Fibroblast of lung (primary cell): ENCODE results near the gene PRR5L. TPM values are rescaled to one million over a fixed set of nuclear protein-coding genes. Genes with fewer than 3 reads are reported as not detected.

ENCODE experiments used
- DNase-seq, 2 donors: peaks; one replicate each; pipeline versions ENCODE4 v3.0.0 to v3.0.0-alpha.2; 2010; ENCODE audit warnings: low read depth in 2 of 2
- H2AFZ ChIP-seq: 2 replicates; pipeline ENCODE4 v1.5.1; 2012; ENCODE audit warnings: low read length, control low read depth, inconsistent platforms
- H3K27ac ChIP-seq: 2 replicates; pipeline ENCODE4 v1.5.1; 2011; ENCODE audit warnings: low read length, control low read depth; ENCODE audit not compliant: insufficient read depth
- H3K27me3 ChIP-seq: 2 replicates; pipeline ENCODE4 v1.5.1; 2011; ENCODE audit warnings: mild to moderate bottlenecking, low read length; ENCODE audit not compliant: control insufficient read depth, insufficient read depth
- H3K36me3 ChIP-seq: 2 replicates; pipeline ENCODE4 v1.5.1; 2011; ENCODE audit warnings: low read length; ENCODE audit not compliant: control insufficient read depth, insufficient read depth
- H3K4me1 ChIP-seq: 2 replicates; pipeline ENCODE4 v1.5.1; 2011; ENCODE audit warnings: low read length; ENCODE audit not compliant: control insufficient read depth, insufficient read depth; ENCODE audit errors: extremely low read depth
- H3K4me2 ChIP-seq: 2 replicates; pipeline ENCODE4 v1.5.1; 2011; ENCODE audit warnings: low read length, control low read depth; ENCODE audit not compliant: insufficient read depth; ENCODE audit errors: extremely low read depth
- H3K4me3 ChIP-seq, 4 experiments: fragments of 200-600 bp in 1 of 4; sonication (generic) in 1 of 4; replicated peaks in 1 of 4; 2 replicates each; pipeline ENCODE4 v1.5.1; 2011 to 2016; ENCODE audit warnings: low read length in 4 of 4, low read depth in 3 of 4, mild to moderate bottlenecking in 3 of 4, control low read depth in 2 of 4, inconsistent platforms in 1 of 4, mixed read lengths in 1 of 4; ENCODE audit not compliant: insufficient read depth in 1 of 4; ENCODE audit errors: control extremely low read depth in 1 of 4
- H3K79me2 ChIP-seq: 2 replicates; pipeline ENCODE4 v1.5.1; 2012; ENCODE audit warnings: mild to moderate bottlenecking, low read length, inconsistent platforms; ENCODE audit not compliant: control insufficient read depth, insufficient read depth
- H3K9ac ChIP-seq: 2 replicates; pipeline ENCODE4 v1.5.1; 2011; ENCODE audit warnings: mild to moderate bottlenecking, low read length, control low read depth; ENCODE audit not compliant: insufficient read depth
- H3K9me3 ChIP-seq: 2 replicates; pipeline ENCODE4 v1.5.1; 2012; ENCODE audit warnings: low read depth, low read length; ENCODE audit not compliant: control insufficient read depth, insufficient read depth
- H4K20me1 ChIP-seq: 2 replicates; pipeline ENCODE4 v1.5.1; 2011; ENCODE audit warnings: low read length; ENCODE audit not compliant: control insufficient read depth, insufficient read depth; ENCODE audit errors: extremely low read depth
- EZH2 ChIP-seq: IDR thresholded peaks from 2 replicates; pipeline ENCODE4 v1.5.1; 2012; ENCODE audit warnings: low read length, control low read depth, mild to moderate bottlenecking; ENCODE audit errors: missing control alignments
- polyA plus RNA-seq, 2 donors: library from polyadenylated mRNA; depleted of rRNA in 1 of 2; stranded (reverse) in 1 of 2; unstranded in 1 of 2; fragments of >200 nt; gene quantifications; 2 replicates each; pipeline ENCODE4 v1.2.1, GENCODE V29; 2011 to 2012; ENCODE audit warnings: missing spikeins in 1 of 2
- total RNA-seq: library from RNA; depleted of rRNA; stranded (reverse); fragments of >200 nt; gene quantifications from 2 replicates; pipeline ENCODE4 v1.2.1, GENCODE V29; 2014
- TF ChIP-seq, protein P1 (sequence below), 2 donors: IDR thresholded peaks in 1 of 2; conservative IDR thresholded peaks in 1 of 2; 1 replicate in 1 of 2; 2 replicates in 1 of 2; pipeline ENCODE4 v1.5.1; 2011 to 2012; ENCODE audit warnings: low read length in 2 of 2, control low read depth in 1 of 2, inconsistent platforms in 1 of 2, low read depth in 1 of 2, mild to moderate bottlenecking in 1 of 2

PRR5L gene
- total and polyA plus RNA-seq, 2 donors (not counting 1 experiment from before 2014, with no cell fraction given) = 2.8 to 6.3 TPM

DNA sequence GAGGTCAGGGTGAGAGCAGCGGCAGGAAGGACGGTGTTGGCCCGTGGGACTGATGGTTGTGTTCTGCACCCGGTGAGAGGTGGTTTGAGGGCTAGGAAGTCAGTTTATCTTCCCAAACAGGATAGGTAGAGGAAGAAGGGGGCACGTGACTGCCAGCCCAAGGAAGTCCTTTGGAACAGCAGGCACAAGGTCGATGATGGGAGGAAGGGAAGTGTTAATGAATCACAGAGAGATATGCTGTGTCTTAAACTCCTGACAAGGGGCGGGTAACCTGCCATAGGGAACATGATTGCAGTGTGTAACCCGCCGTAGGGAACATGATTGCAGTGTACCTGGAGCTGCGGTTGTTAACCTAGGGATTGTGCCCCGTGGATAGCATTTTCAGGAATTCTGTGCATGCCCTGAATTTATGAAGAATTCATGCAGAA is 49.0 kb downstream of the PRR5L start:
- DNase-seq = no peak
- H2AFZ ChIP-seq = no peak overlapping the region
- H3K4me3 ChIP-seq = no peak overlapping the region
- H3K9ac ChIP-seq = no peak overlapping the region
- no peak overlapping the region for H3K4me2 ChIP-seq
- H3K79me2 ChIP-seq = no peaks in the 10 kb centered on the region
- H3K4me1 ChIP-seq = no peaks in the 10 kb centered on the region
- H4K20me1 ChIP-seq = no peaks in the 10 kb centered on the region
- H3K9me3 ChIP-seq = no peaks in the 10 kb centered on the region
- no peak for TF ChIP-seq EZH2
- TF ChIP-seq, protein P1, sequence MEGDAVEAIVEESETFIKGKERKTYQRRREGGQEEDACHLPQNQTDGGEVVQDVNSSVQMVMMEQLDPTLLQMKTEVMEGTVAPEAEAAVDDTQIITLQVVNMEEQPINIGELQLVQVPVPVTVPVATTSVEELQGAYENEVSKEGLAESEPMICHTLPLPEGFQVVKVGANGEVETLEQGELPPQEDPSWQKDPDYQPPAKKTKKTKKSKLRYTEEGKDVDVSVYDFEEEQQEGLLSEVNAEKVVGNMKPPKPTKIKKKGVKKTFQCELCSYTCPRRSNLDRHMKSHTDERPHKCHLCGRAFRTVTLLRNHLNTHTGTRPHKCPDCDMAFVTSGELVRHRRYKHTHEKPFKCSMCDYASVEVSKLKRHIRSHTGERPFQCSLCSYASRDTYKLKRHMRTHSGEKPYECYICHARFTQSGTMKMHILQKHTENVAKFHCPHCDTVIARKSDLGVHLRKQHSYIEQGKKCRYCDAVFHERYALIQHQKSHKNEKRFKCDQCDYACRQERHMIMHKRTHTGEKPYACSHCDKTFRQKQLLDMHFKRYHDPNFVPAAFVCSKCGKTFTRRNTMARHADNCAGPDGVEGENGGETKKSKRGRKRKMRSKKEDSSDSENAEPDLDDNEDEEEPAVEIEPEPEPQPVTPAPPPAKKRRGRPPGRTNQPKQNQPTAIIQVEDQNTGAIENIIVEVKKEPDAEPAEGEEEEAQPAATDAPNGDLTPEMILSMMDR (conservative IDR thresholded peaks at IDR 0.05 in 1 of 2, IDR thresholded peaks at IDR 0.05 in 1 of 2; ENCODE audit: low read depth in 1 of 2, low read length in 2 of 2) = no peak
- peaks cover 13% of the 10 kb centered on the region for H3K27me3 ChIP-seq
- no peak overlapping the region for H3K27ac ChIP-seq
- no peaks in the 10 kb centered on the region for H3K36me3 ChIP-seq

DNA sequence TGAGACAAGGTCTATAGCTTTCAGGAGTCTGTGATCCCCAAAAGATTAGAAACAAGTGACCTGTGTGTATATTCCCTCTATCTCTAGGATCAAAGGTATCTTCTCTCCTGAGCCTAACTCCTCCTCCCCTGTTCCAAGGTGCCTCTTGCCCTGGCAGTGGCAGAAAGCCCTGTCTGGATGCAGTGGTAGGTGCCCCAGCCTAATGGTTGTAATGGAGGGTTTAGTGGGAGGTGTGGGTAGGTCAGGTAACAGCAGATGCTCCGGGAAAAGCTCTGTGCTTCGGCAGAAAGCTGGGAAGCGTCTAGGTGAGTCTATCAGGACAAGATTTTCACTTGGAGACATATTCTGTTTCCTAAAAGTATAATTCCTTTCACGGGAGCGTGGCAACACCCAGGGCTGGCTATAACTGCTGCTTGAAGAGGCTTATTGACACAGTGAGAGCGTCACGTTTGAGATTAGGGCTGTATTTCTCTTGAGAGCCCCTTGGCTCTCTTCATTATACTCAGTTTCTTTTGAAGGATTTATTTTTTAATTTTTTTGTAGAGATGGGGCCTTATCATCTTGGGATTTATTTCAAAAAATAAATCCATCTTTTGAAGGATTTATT is 49.5 kb downstream of the PRR5L start:
- no peak for DNase-seq
- Histone ChIP-seq H2AFZ (no peak overlapping the region), H4K20me1 (no peaks in the 10 kb centered on the region), H3K4me1 (no peaks in the 10 kb centered on the region), H3K9me3 (no peaks in the 10 kb centered on the region), H3K27ac (no peak overlapping the region), H3K79me2 (no peaks in the 10 kb centered on the region), H3K27me3 (peaks cover 10% of the 10 kb centered on the region), H3K4me3 (no peak overlapping the region), H3K4me2 (no peak overlapping the region), H3K36me3 (no peaks in the 10 kb centered on the region), H3K9ac (no peak overlapping the region)
- TF ChIP-seq, protein P1 (conservative IDR thresholded peaks at IDR 0.05 in 1 of 2, IDR thresholded peaks at IDR 0.05 in 1 of 2; ENCODE audit: low read depth in 1 of 2, low read length in 2 of 2) = no peak
- no peak for TF ChIP-seq EZH2

- Histone ChIP-seq H3K36me3 (no peaks in the 10 kb centered on the region), H2AFZ (no peak overlapping the region), H3K4me3 (no peak overlapping the region), H3K9me3 (no peaks in the 10 kb centered on the region), H3K27ac (no peak overlapping the region), H3K27me3 (peaks cover 8% of the 10 kb centered on the region), H3K4me2 (no peak overlapping the region), H3K79me2 (no peaks in the 10 kb centered on the region), H3K4me1 (no peaks in the 10 kb centered on the region), H4K20me1 (no peaks in the 10 kb centered on the region), H3K9ac (no peak overlapping the region)
- peak in 1 of 2 donors; percentile 37 for DNase-seq
- no peak for TF ChIP-seq EZH2
- TF ChIP-seq, protein P1 (conservative IDR thresholded peaks at IDR 0.05 in 1 of 2, IDR thresholded peaks at IDR 0.05 in 1 of 2; ENCODE audit: low read depth in 1 of 2, low read length in 2 of 2) = no peak
Measured at GRCh38 chr11:36346562-36347383, 50.7 kb downstream of the PRR5L start.
